BE2C (cell line): ENCODE measurements around the gene TLCD4.

ENCODE experiments used
- DNase-seq: peaks from one replicate; pipeline ENCODE4 v3.0.0-alpha.2; 2020
- H3K27me3 ChIP-seq: fragments of 250-450 bp; sonication (Bioruptor Pico); 2 replicates; pipeline ENCODE4 v1.5.1; 2020; ENCODE audit warnings: mild to moderate bottlenecking
- H3K36me3 ChIP-seq: fragments of 250-450 bp; sonication (Bioruptor Pico); 2 replicates; pipeline ENCODE4 v1.5.1; 2020; ENCODE audit warnings: mild to moderate bottlenecking
- H3K4me1 ChIP-seq: fragments of 250-450 bp; sonication (Bioruptor Pico); 2 replicates; pipeline ENCODE4 v1.5.1; 2020
- H3K4me3 ChIP-seq: 2 replicates; pipeline ENCODE4 v1.5.1; 2011; ENCODE audit warnings: low read depth, low read length
- H3K9me3 ChIP-seq: fragments of 250-450 bp; sonication (Bioruptor Pico); 2 replicates; pipeline ENCODE4 v1.5.1; 2020
- TF ChIP-seq, protein P1 (sequence below): IDR thresholded peaks from 2 replicates; pipeline ENCODE4 v1.5.1; 2012; ENCODE audit warnings: mild to moderate bottlenecking, low read depth, low read length

Gene TLCD4

DNA sequence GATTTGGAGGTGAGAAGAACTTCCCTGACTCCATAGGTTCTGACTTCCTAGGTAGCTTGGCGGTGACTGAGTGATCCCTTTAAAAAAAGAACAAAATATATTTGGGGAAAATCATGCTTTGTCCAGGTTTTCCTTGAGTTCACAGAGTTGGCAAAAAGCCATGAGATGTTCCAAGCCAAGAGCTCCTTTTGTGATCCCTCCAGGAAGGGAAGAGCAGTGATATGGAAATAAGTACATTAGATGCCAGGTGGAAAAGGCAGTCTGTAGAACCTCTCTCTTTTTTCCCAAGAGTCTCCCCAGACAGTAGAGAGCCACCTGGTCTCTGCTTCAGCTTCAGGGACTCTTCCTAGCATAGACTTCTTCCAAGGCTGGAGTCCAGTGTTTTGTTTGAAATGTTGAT is 10.2 kb downstream of the TLCD4 start:
- DNase-seq: no peak
- TF ChIP-seq, protein P1, sequence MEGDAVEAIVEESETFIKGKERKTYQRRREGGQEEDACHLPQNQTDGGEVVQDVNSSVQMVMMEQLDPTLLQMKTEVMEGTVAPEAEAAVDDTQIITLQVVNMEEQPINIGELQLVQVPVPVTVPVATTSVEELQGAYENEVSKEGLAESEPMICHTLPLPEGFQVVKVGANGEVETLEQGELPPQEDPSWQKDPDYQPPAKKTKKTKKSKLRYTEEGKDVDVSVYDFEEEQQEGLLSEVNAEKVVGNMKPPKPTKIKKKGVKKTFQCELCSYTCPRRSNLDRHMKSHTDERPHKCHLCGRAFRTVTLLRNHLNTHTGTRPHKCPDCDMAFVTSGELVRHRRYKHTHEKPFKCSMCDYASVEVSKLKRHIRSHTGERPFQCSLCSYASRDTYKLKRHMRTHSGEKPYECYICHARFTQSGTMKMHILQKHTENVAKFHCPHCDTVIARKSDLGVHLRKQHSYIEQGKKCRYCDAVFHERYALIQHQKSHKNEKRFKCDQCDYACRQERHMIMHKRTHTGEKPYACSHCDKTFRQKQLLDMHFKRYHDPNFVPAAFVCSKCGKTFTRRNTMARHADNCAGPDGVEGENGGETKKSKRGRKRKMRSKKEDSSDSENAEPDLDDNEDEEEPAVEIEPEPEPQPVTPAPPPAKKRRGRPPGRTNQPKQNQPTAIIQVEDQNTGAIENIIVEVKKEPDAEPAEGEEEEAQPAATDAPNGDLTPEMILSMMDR: no peak
- no peaks in the 10 kb centered on the region for H3K27me3 ChIP-seq
- no peaks in the 10 kb centered on the region for H3K9me3 ChIP-seq
- H3K36me3 ChIP-seq: no peaks in the 10 kb centered on the region
- no peak overlapping the region for H3K4me3 ChIP-seq
- no peaks in the 10 kb centered on the region for H3K4me1 ChIP-seq

- H3K9me3 ChIP-seq: no peaks in the 10 kb centered on the region
- no peaks in the 10 kb centered on the region for H3K36me3 ChIP-seq
- DNase-seq: no peak
- H3K4me3 ChIP-seq: no peak overlapping the region
- TF ChIP-seq, protein P1: no peak
- no peaks in the 10 kb centered on the region for H3K27me3 ChIP-seq
- H3K4me1 ChIP-seq: no peaks in the 10 kb centered on the region
Measured at GRCh38 chr1:95132762-95133161, 15.6 kb downstream of the TLCD4 start.

DNA sequence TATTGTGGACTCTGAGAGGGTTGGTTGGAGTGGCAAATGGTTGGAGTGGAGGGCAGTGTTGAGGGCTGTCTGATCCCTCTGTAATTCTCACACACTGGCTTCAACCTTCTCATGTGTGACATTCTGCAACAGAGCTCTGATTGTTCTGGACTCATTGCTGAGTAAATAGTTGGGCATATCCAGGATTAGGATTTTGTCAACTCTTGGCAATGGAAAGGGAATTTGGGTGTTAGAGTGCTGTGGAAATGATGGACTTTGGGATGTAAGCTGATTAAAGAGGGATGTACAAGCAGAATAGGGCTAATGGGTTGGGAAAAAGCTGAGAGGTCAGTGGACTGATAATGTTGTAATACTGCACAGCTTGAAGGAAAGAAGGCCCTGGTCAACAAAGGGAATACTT is 16.5 kb downstream of the TLCD4 start:
- no peak for DNase-seq
- Histone ChIP-seq H3K36me3 (no peaks in the 10 kb centered on the region), H3K27me3 (no peaks in the 10 kb centered on the region), H3K4me3 (no peak overlapping the region), H3K9me3 (no peaks in the 10 kb centered on the region), H3K4me1 (no peaks in the 10 kb centered on the region)
- TF ChIP-seq, protein P1: no peak

DNA sequence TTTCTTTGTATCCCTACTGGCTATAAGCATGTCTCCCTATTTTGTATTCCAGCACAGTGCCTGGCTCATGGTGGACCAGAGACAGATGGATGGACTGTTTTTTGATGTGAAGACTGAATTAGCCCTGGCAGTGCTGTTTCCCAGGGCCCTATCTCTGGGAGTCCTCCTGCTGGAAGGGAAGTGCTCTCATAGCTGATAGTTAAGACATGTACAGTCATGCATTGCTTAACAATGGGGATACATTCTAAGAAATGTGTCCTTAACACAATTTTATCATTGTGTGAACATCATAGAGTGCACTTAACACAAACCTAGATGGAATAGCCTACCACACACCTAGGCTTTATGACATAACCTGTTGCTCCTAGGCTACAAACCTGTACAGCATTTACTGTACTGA is 21.1 kb downstream of the TLCD4 start:
- H3K36me3 ChIP-seq: no peaks in the 10 kb centered on the region
- no peaks in the 10 kb centered on the region for H3K27me3 ChIP-seq
- H3K9me3 ChIP-seq: no peaks in the 10 kb centered on the region
- no peak overlapping the region for H3K4me3 ChIP-seq
- no peaks in the 10 kb centered on the region for H3K4me1 ChIP-seq
- DNase-seq: no peak
- TF ChIP-seq, protein P1: no peak

DNA sequence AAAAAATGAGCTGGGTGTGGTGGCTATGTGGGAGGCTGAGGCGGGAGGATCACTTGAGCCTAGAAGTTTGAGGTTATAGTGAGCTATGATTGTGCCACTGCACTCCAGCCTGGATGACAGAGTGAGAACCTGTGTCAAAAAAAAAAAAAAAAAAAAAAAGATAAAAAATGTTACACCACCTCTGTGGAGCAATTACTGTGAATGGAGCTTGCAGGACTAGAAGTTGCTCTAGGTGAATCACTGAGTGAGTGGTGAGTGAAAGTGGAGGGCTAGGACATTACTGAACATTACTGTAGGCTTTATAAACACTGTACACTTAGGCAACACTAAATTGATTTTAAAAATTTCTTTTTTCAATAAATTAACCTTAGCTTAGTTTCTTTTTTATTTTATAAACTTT is 21.9 kb downstream of the TLCD4 start:
- H3K27me3 ChIP-seq: no peaks in the 10 kb centered on the region
- no peaks in the 10 kb centered on the region for H3K4me1 ChIP-seq
- H3K9me3 ChIP-seq: no peaks in the 10 kb centered on the region
- no peak overlapping the region for H3K4me3 ChIP-seq
- H3K36me3 ChIP-seq: no peaks in the 10 kb centered on the region
- TF ChIP-seq, protein P1: no peak
- DNase-seq: no peak

- TF ChIP-seq, protein P1: no peak
- no peaks in the 10 kb centered on the region for H3K4me1 ChIP-seq
- H3K27me3 ChIP-seq: no peaks in the 10 kb centered on the region
- H3K9me3 ChIP-seq: no peaks in the 10 kb centered on the region
- no peak for DNase-seq
- H3K4me3 ChIP-seq: no peak overlapping the region
- H3K36me3 ChIP-seq: no peaks in the 10 kb centered on the region
Measured at GRCh38 chr1:95140791-95141190, 23.6 kb downstream of the TLCD4 start.
